Putamen (tissue), 1 donor: ENCODE results near the gene IGSF3.

Experiments
- DNase-seq: peaks from one replicate; pipeline ENCODE4 v3.0.0-alpha.2; 2016; ENCODE audit warnings: low spot score

The IGSF3 gene

GRCh38 chr1:116686175-116686574 lies 18.6 kb upstream of the IGSF3 start:
- DNase-seq, result no peak

GRCh38 chr1:116684575-116684974 lies 17.0 kb upstream of the IGSF3 start:
- DNase-seq, result no peak

GRCh38 chr1:116682641-116683221 lies 15.2 kb upstream of the IGSF3 start:
- DNase-seq, result no peak

- DNase-seq, result no peak
Observed at GRCh38 chr1:116681343-116681899, 13.9 kb upstream of the IGSF3 start.

- DNase-seq, result no peak
Observed at GRCh38 chr1:116680752-116681151, 13.2 kb upstream of the IGSF3 start.

GRCh38 chr1:116679828-116680628 lies 12.5 kb upstream of the IGSF3 start:
- DNase-seq, result no peak

GRCh38 chr1:116679091-116679827 lies 11.7 kb upstream of the IGSF3 start:
- no peak for DNase-seq

GRCh38 chr1:116678732-116679090 lies 11.2 kb upstream of the IGSF3 start:
- no peak for DNase-seq

- DNase-seq, result no peak
Observed at GRCh38 chr1:116677474-116678062, 10.0 kb upstream of the IGSF3 start.

- DNase-seq, result no peak
Observed at GRCh38 chr1:116676291-116676690, 8.8 kb upstream of the IGSF3 start.

GRCh38 chr1:116674751-116675150 lies 7.2 kb upstream of the IGSF3 start:
- DNase-seq, result no peak

- no peak for DNase-seq
Observed at GRCh38 chr1:116674011-116674531, 6.5 kb upstream of the IGSF3 start.

- DNase-seq, result no peak
Observed at GRCh38 chr1:116671912-116672311, 4.4 kb upstream of the IGSF3 start.

- no peak for DNase-seq
Observed at GRCh38 chr1:116671072-116671760, 3.7 kb upstream of the IGSF3 start.

- DNase-seq, result no peak
Observed at GRCh38 chr1:116668277-116668676, 744 bp upstream of the IGSF3 start.

GRCh38 chr1:116667078-116667574 lies 407 bp downstream of the IGSF3 start:
- DNase-seq, result no peak

- DNase-seq, result no peak
Observed at GRCh38 chr1:116666187-116667077, 1.1 kb downstream of the IGSF3 start.

- DNase-seq, result no peak
Observed at GRCh38 chr1:116664978-116665371, 2.6 kb downstream of the IGSF3 start.

- DNase-seq, result no peak
Observed at GRCh38 chr1:116664366-116664977, 3.1 kb downstream of the IGSF3 start.

- no peak for DNase-seq
Observed at GRCh38 chr1:116663821-116664220, 3.7 kb downstream of the IGSF3 start.
